Ishikawa (cell line): ENCODE data around the gene PBX3.

Source experiments
- CEBPB ChIP-seq: IDR thresholded peaks from 2 replicates; pipeline ENCODE4 v1.6.1; 2012
- CREB1 ChIP-seq: IDR thresholded peaks from 2 replicates; pipeline ENCODE4 v1.6.1; 2012; ENCODE audit warnings: low read depth
- EGR1 ChIP-seq: IDR thresholded peaks from 2 replicates; pipeline ENCODE4 v1.6.1; 2012
- EP300 ChIP-seq: IDR thresholded peaks from 2 replicates; pipeline ENCODE4 v1.6.1; 2012; ENCODE audit warnings: borderline replicate concordance
- FOXM1 ChIP-seq: IDR thresholded peaks from 2 replicates; pipeline ENCODE4 v1.6.1; 2012; ENCODE audit warnings: low read depth, borderline replicate concordance
- NFIC ChIP-seq: IDR thresholded peaks from 2 replicates; pipeline ENCODE4 v1.6.1; 2012
- RAD21 ChIP-seq: IDR thresholded peaks from 2 replicates; pipeline ENCODE4 v1.6.1; 2012; ENCODE audit warnings: low read depth
- TAF1 ChIP-seq: IDR thresholded peaks from 2 replicates; pipeline ENCODE4 v1.6.1; 2012; ENCODE audit warnings: low read depth, mild to moderate bottlenecking
- TCF12 ChIP-seq: IDR thresholded peaks from 2 replicates; pipeline ENCODE4 v1.6.1; 2012; ENCODE audit warnings: low read depth
- TEAD4 ChIP-seq: IDR thresholded peaks from 2 replicates; pipeline ENCODE4 v1.6.1; 2012
- YY1 ChIP-seq: IDR thresholded peaks from 2 replicates; pipeline ENCODE4 v1.6.1; 2012; ENCODE audit warnings: low read depth
- ZBTB7A ChIP-seq: IDR thresholded peaks from 2 replicates; pipeline ENCODE4 v1.6.1; 2012; ENCODE audit warnings: low read depth
- TF ChIP-seq, protein P1 (sequence below): IDR thresholded peaks from 2 replicates; pipeline ENCODE4 v1.6.1; 2012
- TF ChIP-seq, protein P2 (sequence below): IDR thresholded peaks from 2 replicates; pipeline ENCODE4 v1.6.1; 2012; ENCODE audit warnings: low read depth, mild to moderate bottlenecking
- TF ChIP-seq, protein P3 (sequence below): IDR thresholded peaks from 2 replicates; pipeline ENCODE4 v1.6.1; 2012

PBX3 gene

DNA sequence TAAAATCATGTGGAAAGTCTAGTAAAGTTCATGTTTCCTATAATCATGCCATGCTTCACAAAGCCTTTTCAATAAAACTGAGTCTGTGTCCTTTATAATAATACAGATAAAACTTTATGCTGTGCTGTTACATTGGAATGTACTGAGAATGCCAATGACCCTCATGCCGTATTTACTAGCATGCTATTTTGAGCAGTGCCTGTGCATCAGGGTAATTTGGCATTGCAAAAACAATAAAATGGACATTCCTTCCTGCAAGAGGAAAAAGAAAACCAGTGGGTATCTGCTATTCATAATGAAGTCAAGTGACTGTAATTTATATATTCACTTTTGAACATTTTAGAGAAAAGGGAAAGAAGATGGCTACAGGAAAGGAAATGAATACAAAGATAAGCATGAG, 159.0 kb downstream of the PBX3 start:
- TF ChIP-seq EGR1 (no peak), EP300 (no peak), CEBPB (no peak), ZBTB7A (no peak), TCF12 (no peak), YY1 (no peak), TAF1 (no peak), FOXM1 (no peak), NFIC (no peak)
- TF ChIP-seq, protein P1, sequence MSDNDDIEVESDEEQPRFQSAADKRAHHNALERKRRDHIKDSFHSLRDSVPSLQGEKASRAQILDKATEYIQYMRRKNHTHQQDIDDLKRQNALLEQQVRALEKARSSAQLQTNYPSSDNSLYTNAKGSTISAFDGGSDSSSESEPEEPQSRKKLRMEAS = no peak
- TF ChIP-seq, protein P2, sequence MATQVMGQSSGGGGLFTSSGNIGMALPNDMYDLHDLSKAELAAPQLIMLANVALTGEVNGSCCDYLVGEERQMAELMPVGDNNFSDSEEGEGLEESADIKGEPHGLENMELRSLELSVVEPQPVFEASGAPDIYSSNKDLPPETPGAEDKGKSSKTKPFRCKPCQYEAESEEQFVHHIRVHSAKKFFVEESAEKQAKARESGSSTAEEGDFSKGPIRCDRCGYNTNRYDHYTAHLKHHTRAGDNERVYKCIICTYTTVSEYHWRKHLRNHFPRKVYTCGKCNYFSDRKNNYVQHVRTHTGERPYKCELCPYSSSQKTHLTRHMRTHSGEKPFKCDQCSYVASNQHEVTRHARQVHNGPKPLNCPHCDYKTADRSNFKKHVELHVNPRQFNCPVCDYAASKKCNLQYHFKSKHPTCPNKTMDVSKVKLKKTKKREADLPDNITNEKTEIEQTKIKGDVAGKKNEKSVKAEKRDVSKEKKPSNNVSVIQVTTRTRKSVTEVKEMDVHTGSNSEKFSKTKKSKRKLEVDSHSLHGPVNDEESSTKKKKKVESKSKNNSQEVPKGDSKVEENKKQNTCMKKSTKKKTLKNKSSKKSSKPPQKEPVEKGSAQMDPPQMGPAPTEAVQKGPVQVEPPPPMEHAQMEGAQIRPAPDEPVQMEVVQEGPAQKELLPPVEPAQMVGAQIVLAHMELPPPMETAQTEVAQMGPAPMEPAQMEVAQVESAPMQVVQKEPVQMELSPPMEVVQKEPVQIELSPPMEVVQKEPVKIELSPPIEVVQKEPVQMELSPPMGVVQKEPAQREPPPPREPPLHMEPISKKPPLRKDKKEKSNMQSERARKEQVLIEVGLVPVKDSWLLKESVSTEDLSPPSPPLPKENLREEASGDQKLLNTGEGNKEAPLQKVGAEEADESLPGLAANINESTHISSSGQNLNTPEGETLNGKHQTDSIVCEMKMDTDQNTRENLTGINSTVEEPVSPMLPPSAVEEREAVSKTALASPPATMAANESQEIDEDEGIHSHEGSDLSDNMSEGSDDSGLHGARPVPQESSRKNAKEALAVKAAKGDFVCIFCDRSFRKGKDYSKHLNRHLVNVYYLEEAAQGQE = no peak

DNA sequence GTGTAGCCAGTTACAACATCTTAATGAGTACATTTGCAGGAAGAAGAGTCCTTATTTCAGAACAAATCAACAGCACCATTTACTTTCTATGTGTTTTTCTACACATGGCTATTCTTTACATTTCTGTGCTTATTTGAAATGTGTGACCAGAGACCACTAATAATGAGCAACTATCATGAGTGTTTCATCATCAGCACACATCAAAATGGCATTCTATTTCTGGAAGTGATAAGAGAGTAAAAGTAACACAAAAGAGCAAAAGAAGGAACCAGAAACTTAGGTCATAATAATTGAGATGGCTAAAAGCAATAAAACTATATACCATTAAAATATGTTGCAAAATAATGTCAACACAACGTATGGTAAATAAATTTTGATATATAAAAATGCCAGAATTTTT, 159.7 kb downstream of the PBX3 start:
- TF ChIP-seq CREB1 = no peak
- TF ChIP-seq, protein P1 = no peak
- no peak for TF ChIP-seq TEAD4
- TF ChIP-seq, protein P3, sequence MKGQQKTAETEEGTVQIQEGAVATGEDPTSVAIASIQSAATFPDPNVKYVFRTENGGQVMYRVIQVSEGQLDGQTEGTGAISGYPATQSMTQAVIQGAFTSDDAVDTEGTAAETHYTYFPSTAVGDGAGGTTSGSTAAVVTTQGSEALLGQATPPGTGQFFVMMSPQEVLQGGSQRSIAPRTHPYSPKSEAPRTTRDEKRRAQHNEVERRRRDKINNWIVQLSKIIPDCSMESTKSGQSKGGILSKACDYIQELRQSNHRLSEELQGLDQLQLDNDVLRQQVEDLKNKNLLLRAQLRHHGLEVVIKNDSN = no peak
- TF ChIP-seq CEBPB = no peak
- TF ChIP-seq EP300 = no peak
- no peak for TF ChIP-seq YY1
- no peak for TF ChIP-seq ZBTB7A
- TF ChIP-seq EGR1 = no peak
- TF ChIP-seq TAF1 = no peak
- no peak for TF ChIP-seq TCF12
- TF ChIP-seq, protein P2 = no peak
- TF ChIP-seq NFIC = no peak
- TF ChIP-seq FOXM1 = no peak
- no peak for TF ChIP-seq RAD21

DNA sequence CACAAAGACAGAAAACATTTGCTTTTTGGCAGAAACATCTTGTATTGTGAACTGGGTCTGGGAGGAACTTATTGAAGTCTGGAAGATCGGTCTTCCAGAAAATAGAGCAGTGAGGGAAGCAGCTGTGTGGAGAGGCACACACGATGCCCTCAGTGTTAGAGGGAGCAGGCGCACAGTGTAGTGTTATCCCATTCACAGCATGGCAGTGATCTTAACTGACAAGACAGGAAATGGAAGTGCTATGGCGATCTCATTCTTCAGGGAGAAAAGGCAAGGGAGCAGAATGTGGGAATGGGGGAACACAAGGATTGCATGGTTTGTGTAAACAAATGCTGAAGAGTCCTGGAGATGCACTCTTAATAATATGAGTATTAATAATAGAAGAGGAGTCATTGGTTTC, 161.0 kb downstream of the PBX3 start:
- TF ChIP-seq EP300 (no peak), RAD21 (no peak), ZBTB7A (no peak), CEBPB (no peak), TCF12 (no peak), TAF1 (no peak)
- TF ChIP-seq, protein P3 = no peak

DNA sequence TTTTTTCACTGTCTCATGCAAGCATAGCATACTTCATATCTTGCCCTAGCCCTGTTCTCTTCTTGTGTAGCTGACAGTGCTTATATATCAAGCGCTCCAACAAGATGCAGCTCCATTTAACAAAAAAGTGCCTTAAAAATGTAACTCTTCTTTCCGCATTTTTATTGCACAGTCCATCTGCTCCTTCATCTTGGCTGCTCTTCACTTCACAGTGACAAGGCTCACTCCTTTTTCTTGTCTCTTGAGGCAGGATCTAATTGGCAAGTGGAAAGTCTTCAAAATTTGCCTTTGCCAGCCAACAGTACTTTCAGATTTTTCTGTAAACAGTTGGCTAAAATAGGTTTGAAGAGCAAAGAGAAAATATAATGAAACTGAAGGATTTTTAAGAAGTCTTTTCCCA, 161.8 kb downstream of the PBX3 start:
- TF ChIP-seq, protein P1 = no peak
- no peak for TF ChIP-seq EP300
- no peak for TF ChIP-seq RAD21
- TF ChIP-seq FOXM1 = no peak
- TF ChIP-seq, protein P2 = no peak
- no peak for TF ChIP-seq TAF1
- TF ChIP-seq, protein P3 = no peak
- no peak for TF ChIP-seq CEBPB
- no peak for TF ChIP-seq TEAD4
- no peak for TF ChIP-seq YY1
- TF ChIP-seq CREB1 = no peak
- TF ChIP-seq TCF12 = no peak
- no peak for TF ChIP-seq EGR1
- no peak for TF ChIP-seq ZBTB7A
- no peak for TF ChIP-seq NFIC
